GM12875 (cell line): ENCODE measurements around the gene CMC4.

Source experiments
- H3K4me3 ChIP-seq: one replicate; pipeline ENCODE4 v1.5.1; 2011; ENCODE audit warnings: low read depth, low read length, control low read depth
- TF ChIP-seq, protein P1 (sequence below): IDR thresholded peaks from 2 replicates; pipeline ENCODE4 v1.5.1; 2011; ENCODE audit warnings: low read depth, mild to moderate bottlenecking, control low read depth, inconsistent platforms, low read length, moderate library complexity, borderline replicate concordance; ENCODE audit not compliant: insufficient read depth

The CMC4 gene, protein sequence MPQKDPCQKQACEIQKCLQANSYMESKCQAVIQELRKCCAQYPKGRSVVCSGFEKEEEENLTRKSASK

DNA sequence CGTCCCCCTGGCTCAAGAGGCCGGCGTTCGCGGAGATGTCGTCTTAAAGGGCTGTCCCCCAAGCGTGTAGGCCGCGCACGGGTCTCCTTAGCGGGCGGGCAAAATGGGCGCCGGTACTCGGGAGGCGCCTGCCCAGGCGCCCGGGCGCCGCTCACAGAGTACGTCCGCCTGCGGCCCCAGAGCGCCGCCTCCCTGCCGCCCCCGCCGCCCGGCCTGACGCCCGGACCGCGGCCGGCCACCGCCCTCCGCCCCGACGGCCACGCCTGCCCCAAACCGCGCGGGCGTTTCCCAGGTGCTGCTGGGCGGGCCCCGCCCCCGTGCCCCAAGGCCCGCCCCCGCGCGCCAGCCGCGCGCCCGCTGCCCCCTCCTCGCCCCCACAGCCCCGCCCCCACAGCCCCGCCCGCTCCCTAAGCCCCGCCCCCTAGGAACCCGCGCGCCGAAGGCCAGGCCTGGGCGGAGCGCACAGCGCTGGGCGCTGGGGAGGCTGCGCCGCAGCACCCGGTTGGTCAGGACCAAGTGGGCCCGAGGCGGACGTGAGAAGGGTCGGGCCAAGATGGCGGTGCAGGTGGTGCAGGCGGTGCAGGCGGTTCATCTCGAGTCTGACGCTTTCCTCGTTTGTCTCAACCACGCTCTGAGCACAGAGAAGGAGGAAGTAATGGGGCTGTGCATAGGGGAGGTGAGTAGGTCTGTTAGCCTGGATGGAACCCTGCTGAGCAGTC, at the start of gene CMC4, which contains the start of the genes BRCC3 and MTCP1:
Gene CMC4, minus strand, starts transcription at position 162 of the 719 bp plus-strand sequence. CDS start 7,113 bp downstream, outside the sequence.
Gene BRCC3, plus strand, starts transcription at position 534 of the 719 bp plus-strand sequence. Its CDS starts 20 bp downstream, at position 554.
Gene MTCP1, minus strand, starts transcription at position 162 of the 719 bp plus-strand sequence. CDS start 5,126 bp downstream, outside the sequence.
- H3K4me3 ChIP-seq: peak within 1 kb of the TSS; percentile 78
- TF ChIP-seq, protein P1, sequence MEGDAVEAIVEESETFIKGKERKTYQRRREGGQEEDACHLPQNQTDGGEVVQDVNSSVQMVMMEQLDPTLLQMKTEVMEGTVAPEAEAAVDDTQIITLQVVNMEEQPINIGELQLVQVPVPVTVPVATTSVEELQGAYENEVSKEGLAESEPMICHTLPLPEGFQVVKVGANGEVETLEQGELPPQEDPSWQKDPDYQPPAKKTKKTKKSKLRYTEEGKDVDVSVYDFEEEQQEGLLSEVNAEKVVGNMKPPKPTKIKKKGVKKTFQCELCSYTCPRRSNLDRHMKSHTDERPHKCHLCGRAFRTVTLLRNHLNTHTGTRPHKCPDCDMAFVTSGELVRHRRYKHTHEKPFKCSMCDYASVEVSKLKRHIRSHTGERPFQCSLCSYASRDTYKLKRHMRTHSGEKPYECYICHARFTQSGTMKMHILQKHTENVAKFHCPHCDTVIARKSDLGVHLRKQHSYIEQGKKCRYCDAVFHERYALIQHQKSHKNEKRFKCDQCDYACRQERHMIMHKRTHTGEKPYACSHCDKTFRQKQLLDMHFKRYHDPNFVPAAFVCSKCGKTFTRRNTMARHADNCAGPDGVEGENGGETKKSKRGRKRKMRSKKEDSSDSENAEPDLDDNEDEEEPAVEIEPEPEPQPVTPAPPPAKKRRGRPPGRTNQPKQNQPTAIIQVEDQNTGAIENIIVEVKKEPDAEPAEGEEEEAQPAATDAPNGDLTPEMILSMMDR: no peak

DNA sequence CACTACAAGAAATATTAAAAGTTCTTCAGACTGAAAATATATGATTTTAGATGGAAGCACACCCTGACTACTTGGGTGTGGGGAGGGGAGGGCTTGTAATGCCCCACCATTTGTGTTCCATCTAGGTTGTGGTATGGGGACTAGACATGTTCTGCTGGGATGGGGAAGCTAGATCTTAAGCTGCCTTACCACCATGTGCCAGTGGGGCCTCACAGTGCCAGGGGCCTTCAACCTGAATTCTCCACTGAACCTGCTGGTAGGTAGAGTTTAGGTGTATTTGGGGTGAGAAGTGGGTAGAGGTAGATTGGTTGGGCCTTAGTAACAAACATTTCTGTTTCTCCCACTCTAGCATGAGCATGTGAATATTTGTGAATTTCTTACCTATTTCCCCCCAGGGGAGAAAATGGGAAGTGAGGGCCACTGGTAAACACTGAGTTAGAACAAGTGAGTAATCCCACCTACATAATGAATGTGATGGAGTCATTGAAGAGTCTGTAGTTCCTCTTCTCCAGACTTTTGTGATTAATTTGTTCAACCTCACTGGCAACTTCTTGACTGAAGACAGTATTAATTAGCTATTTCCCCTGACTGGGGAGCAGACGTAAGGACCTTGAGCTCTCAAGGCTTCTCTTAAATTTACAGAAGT, 44.4 kb upstream of the CMC4 start:
- TF ChIP-seq, protein P1: no peak

GRCh38 chrX:155113097-155113496, 42.2 kb upstream of the CMC4 start:
- H3K4me3 ChIP-seq: no peak overlapping the region
- TF ChIP-seq, protein P1: no peak

More for the DNA sequence above, 44.4 kb upstream of the CMC4 start:
- H3K4me3 ChIP-seq: no peak overlapping the region

DNA sequence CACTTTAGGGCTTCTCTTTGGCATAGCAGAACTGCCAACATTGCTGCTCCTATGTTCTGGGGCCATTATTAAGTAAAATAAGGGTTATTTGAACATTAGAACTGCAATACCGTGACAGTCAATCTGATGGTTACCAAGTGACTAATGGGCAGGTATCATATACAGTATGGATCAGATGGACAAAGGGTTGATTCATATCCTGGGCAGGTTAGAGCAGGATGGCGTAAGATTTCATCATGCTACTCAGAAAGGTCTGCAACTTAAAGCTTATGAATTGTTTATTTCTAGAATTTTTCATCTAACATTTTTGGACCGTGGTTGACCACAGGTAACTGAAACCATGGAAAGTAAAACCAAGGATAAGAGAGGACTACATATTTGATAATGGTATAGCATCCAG, 41.2 kb upstream of the CMC4 start:
- no peak overlapping the region for H3K4me3 ChIP-seq
- TF ChIP-seq, protein P1: no peak

DNA sequence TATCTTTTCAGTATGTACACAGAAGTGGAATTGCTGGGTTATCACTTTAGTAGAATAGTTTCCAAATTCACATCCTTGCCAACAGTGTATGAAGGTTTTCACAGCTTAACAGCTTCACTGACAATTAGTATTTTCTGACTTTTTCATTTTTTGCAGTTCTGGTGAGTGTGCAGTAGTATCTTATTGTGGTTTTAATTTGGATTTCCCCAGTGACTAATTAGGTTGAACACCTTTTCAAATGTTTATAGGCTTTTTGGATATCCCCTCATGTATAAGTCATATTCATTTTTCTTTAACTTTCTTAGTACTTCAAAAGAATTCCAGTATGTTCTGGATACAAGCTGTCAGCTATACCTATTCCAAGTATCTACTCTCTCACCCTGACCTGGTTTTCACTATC, 37.5 kb upstream of the CMC4 start:
- H3K4me3 ChIP-seq: no peak overlapping the region
- TF ChIP-seq, protein P1: no peak

GRCh38 chrX:155105919-155106318, 35.0 kb upstream of the CMC4 start:
- no peak overlapping the region for H3K4me3 ChIP-seq
- TF ChIP-seq, protein P1: no peak
